ENCODE data around the gene APBB2.

APBB2 gene

GRCh38 chr4:41026971-41027370, 187.4 kb downstream of the APBB2 start:
- Histone ChIP-seq H3K4me3 (ENCODE audit: low read depth in 1 of 2, low read length in 1 of 2) (no peak overlapping the region), H3K4me1 (ENCODE audit: control insufficient read depth in 1 of 2, insufficient read depth in 1 of 2, low read depth in 1 of 2, low read length in 1 of 2) (no peaks in the 10 kb centered on the region), H3K36me3 (no peaks in the 10 kb centered on the region), H3K27ac (no peak overlapping the region), H3K27me3 (no peaks in the 10 kb centered on the region), H3K9me3 (peaks cover 16% of the 10 kb centered on the region)
- no peak for TF ChIP-seq CTCF (IDR thresholded peaks at IDR 0.05)

GRCh38 chr4:41025824-41026223, 188.5 kb downstream of the APBB2 start:
- Histone ChIP-seq H3K27ac (no peak overlapping the region), H3K36me3 (no peaks in the 10 kb centered on the region), H3K9me3 (peaks cover 16% of the 10 kb centered on the region), H3K4me1 (ENCODE audit: control insufficient read depth in 1 of 2, insufficient read depth in 1 of 2, low read depth in 1 of 2, low read length in 1 of 2) (no peaks in the 10 kb centered on the region), H3K4me3 (ENCODE audit: low read depth in 1 of 2, low read length in 1 of 2) (no peak overlapping the region), H3K27me3 (no peaks in the 10 kb centered on the region)
- no peak for TF ChIP-seq CTCF (IDR thresholded peaks at IDR 0.05)

GRCh38 chr4:41024556-41025491, 189.5 kb downstream of the APBB2 start:
- Histone ChIP-seq H3K4me3 (ENCODE audit: low read depth in 1 of 2, low read length in 1 of 2) (no peak overlapping the region), H3K27ac (no peak overlapping the region), H3K27me3 (no peaks in the 10 kb centered on the region), H3K36me3 (no peaks in the 10 kb centered on the region), H3K4me1 (ENCODE audit: control insufficient read depth in 1 of 2, insufficient read depth in 1 of 2, low read depth in 1 of 2, low read length in 1 of 2) (no peaks in the 10 kb centered on the region), H3K9me3 (peaks cover 16% of the 10 kb centered on the region)
- TF ChIP-seq CTCF (IDR thresholded peaks at IDR 0.05): no peak

GRCh38 chr4:41022116-41022515, 192.2 kb downstream of the APBB2 start:
- no peak overlapping the region for H3K27ac ChIP-seq
- no peak overlapping the region for H3K4me3 ChIP-seq (ENCODE audit: low read depth in 1 of 2, low read length in 1 of 2)
- no peak for TF ChIP-seq CTCF (IDR thresholded peaks at IDR 0.05)
- H3K9me3 ChIP-seq: peaks cover 16% of the 10 kb centered on the region
- H3K36me3 ChIP-seq: no peaks in the 10 kb centered on the region
- no peaks in the 10 kb centered on the region for H3K4me1 ChIP-seq (ENCODE audit: control insufficient read depth in 1 of 2, insufficient read depth in 1 of 2, low read depth in 1 of 2, low read length in 1 of 2)
- H3K27me3 ChIP-seq: no peaks in the 10 kb centered on the region

- no peak overlapping the region for H3K27ac ChIP-seq
- no peaks in the 10 kb centered on the region for H3K4me1 ChIP-seq (ENCODE audit: control insufficient read depth in 1 of 2, insufficient read depth in 1 of 2, low read depth in 1 of 2, low read length in 1 of 2)
- TF ChIP-seq CTCF (IDR thresholded peaks at IDR 0.05): no peak
- no peak overlapping the region for H3K4me3 ChIP-seq (ENCODE audit: low read depth in 1 of 2, low read length in 1 of 2)
- no peaks in the 10 kb centered on the region for H3K9me3 ChIP-seq
- no peaks in the 10 kb centered on the region for H3K27me3 ChIP-seq
- no peaks in the 10 kb centered on the region for H3K36me3 ChIP-seq
These were observed 199.2 kb downstream of the APBB2 start for GRCh38 chr4:41015016-41015675.

Measured in neutrophil (primary cell).